HG02852 (cell line): Measurements from ENCODE around the gene GCGR.

Source experiments
- ATAC-seq: cut with Tn5 transposase; IDR thresholded peaks from one replicate; pipeline ENCODE4 v1.9.1; 2021; ENCODE audit warnings: mild to moderate bottlenecking, moderate library complexity; ENCODE audit not compliant: unreplicated experiment

The GCGR gene

GRCh38 chr17:81803728-81804558, at the start of gene GCGR:
Gene GCGR, plus strand, starts transcription at chr17:81804150. Its CDS starts 4,869 bp downstream, at chr17:81809019.
- no peak for ATAC-seq

- no peak for ATAC-seq
Observed at GRCh38 chr17:81792675-81793615, 11.0 kb upstream of the GCGR start.

GRCh38 chr17:81794074-81794476, 9.9 kb upstream of the GCGR start:
- ATAC-seq: no peak

- no peak for ATAC-seq
Observed at GRCh38 chr17:81794509-81794908, 9.4 kb upstream of the GCGR start.

DNA sequence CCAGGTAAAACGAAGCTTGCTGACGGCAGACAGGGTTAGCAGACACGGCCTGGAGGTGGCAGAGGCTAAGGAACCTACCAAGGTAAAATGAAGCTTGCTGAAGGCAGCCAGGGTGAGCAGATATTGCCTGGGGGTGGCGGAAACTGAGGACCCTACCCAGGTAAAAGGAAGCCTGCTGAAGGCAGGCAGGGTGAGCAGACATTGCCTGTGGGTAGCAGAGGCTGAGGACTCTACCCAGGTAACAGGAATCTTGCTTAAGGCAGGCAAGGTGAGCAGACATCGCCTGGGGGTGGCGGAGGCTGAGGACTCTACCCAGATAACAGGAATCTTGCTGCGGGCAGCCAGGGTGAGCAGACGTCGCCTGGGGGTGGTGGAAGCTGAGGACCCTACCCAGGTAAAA, 2.6 kb upstream of the GCGR start:
- ATAC-seq: no peak

- ATAC-seq: no peak
Observed at GRCh38 chr17:81802048-81802758, 1.7 kb upstream of the GCGR start.

- no peak for ATAC-seq
Observed at GRCh38 chr17:81802856-81803643, 900 bp upstream of the GCGR start.

- no peak for ATAC-seq
Observed at GRCh38 chr17:81804559-81805399, 829 bp downstream of the GCGR start.

- no peak for ATAC-seq
Observed at GRCh38 chr17:81805707-81806460, 1.9 kb downstream of the GCGR start.

- ATAC-seq: no peak
Observed at GRCh38 chr17:81806461-81807209, 2.7 kb downstream of the GCGR start.

DNA sequence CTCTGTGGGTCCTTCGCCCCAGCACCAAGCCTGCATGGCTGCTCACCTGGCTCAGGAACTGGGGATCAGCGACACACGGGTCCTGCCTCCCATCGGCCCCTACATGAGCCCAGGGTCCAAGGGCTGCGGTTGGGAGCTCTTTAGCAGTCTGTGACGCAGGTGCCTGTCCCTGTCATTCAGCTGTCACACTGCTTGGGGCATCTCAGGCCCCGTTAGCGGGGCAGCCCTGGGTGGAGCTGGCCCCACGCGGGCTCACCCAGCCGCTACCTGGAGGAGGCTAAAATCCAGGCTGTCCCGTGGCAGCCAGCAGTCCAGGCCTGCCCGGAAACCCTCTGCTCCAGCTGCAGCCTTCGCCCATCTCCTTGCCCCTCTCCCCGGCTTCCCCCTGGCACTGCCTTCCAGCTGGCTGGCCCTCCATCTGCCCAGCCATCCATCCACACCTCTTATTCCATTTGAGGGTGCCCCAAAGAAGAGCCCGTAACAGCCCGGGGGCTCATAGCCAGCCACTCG, 3.3 kb downstream of the GCGR start:
- ATAC-seq: no peak

DNA sequence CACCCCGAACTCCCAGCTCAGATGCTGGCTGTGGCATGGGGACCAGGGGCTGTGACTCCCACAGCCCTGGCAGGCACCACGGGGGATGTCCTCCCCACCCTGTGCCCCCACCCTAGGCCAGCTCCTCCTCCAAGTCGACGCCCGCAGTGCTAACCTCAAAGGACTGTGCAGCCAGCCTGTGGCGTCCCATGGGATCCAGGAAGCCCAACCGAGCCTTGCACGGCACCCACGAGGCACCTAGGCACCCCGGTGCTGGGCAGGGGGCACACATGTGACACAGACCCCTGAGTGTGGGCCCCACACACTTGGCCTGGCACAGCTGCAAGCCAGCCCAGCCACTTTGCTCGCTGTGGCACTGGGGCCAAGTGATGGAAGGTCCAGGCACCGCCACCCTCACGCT, 3.9 kb downstream of the GCGR start:
- no peak for ATAC-seq

- no peak for ATAC-seq
Observed at GRCh38 chr17:81808778-81809555, 5.0 kb downstream of the GCGR start.

- no peak for ATAC-seq
Observed at GRCh38 chr17:81809556-81809998, 5.6 kb downstream of the GCGR start.

- ATAC-seq: no peak
Observed at GRCh38 chr17:81810476-81810875, 6.5 kb downstream of the GCGR start.

GRCh38 chr17:81810892-81811704, 7.1 kb downstream of the GCGR start:
- no peak for ATAC-seq
